Gastroesophageal sphincter (tissue), 4 donors: Measurements from ENCODE around the gene GXYLT2. TPM values are rescaled to one million over a fixed set of nuclear protein-coding genes. Genes with fewer than 3 reads are reported as not detected.
A peak's percentile ranks its signal among the peaks of the same experiment; 100 is the strongest.

Experiments used
- ATAC-seq: fragments of 150-250 bp; one replicate; pipeline ENCODE4 v1.9.1; 2016; ENCODE audit warnings: mild to moderate bottlenecking, moderate library complexity
- H3K27ac ChIP-seq, 4 donors: fragments of 200-600 bp; sonication (generic) in 3 of 4; 1 replicate in 3 of 4; 2 replicates in 1 of 4; pipeline ENCODE4 v1.5.1; 2016 to 2019
- H3K27me3 ChIP-seq: fragments of 200-600 bp; sonication (generic); one replicate; pipeline ENCODE4 v1.5.1; 2019
- H3K36me3 ChIP-seq, 2 donors: fragments of 200-600 bp; sonication (generic); one replicate each; pipeline ENCODE4 v1.5.1; 2019; ENCODE audit warnings: control low read depth in 1 of 2
- H3K4me1 ChIP-seq, 3 donors: fragments of 200-600 bp; sonication (generic); 1 replicate in 2 of 3; 2 replicates in 1 of 3; pipeline ENCODE4 v1.5.1; 2016 to 2019; ENCODE audit warnings: control low read depth in 2 of 3
- H3K4me3 ChIP-seq, 2 donors: fragments of 200-600 bp; sonication (generic); one replicate each; pipeline ENCODE4 v1.5.1; 2019; ENCODE audit warnings: mild to moderate bottlenecking in 1 of 2, moderate library complexity in 1 of 2
- H3K9me3 ChIP-seq, 3 donors: fragments of 200-600 bp; sonication (generic); one replicate each; pipeline ENCODE4 v1.5.1; 2017 to 2019; ENCODE audit warnings: control low read depth in 2 of 3
- EP300 ChIP-seq: sonication (generic); formaldehyde crosslinking; IDR thresholded peaks from one replicate; pipeline ENCODE4 v1.6.1; 2017; ENCODE audit warnings: antibody characterized with exemption, mild to moderate bottlenecking
- POLR2A ChIP-seq, 2 donors: fragments of 450-650 bp; IDR thresholded peaks; one replicate each; pipeline ENCODE4 v1.6.1; 2017; ENCODE audit warnings: antibody characterized with exemption in 2 of 2, mild to moderate bottlenecking in 2 of 2, moderate library complexity in 1 of 2
- POLR2AphosphoS5 ChIP-seq: sonication (generic); formaldehyde crosslinking; IDR thresholded peaks from one replicate; pipeline ENCODE4 v1.6.1; 2017; ENCODE audit warnings: antibody characterized with exemption
- WGBS, 2 donors: methylation state at CpG; one replicate each; pipeline ENCODE4 v1.1.5; 2018; ENCODE audit warnings: low coverage in 1 of 2; 5-methylcytosine and 5-hydroxymethylcytosine counted together
- total RNA-seq, 4 donors: library from RNA; depleted of rRNA; stranded (reverse); fragments of >200 nt; gene quantifications; one replicate each; pipeline ENCODE4 v1.1.0, GENCODE V29; 2016
- TF ChIP-seq, protein P1 (sequence below), 4 experiments: fragments of 200-600 bp in 2 of 4; fragments of 450-650 bp in 2 of 4; sonication (generic) in 1 of 4; IDR thresholded peaks; one replicate each; pipeline ENCODE4 v1.5.1; 2017 to 2019; ENCODE audit warnings: antibody characterized with exemption in 4 of 4, mild to moderate bottlenecking in 2 of 4, moderate library complexity in 2 of 4

Gene GXYLT2
- total RNA-seq, 4 donors from 2014 or later, result 6.1 to 7.9 (median 7.0) TPM

DNA sequence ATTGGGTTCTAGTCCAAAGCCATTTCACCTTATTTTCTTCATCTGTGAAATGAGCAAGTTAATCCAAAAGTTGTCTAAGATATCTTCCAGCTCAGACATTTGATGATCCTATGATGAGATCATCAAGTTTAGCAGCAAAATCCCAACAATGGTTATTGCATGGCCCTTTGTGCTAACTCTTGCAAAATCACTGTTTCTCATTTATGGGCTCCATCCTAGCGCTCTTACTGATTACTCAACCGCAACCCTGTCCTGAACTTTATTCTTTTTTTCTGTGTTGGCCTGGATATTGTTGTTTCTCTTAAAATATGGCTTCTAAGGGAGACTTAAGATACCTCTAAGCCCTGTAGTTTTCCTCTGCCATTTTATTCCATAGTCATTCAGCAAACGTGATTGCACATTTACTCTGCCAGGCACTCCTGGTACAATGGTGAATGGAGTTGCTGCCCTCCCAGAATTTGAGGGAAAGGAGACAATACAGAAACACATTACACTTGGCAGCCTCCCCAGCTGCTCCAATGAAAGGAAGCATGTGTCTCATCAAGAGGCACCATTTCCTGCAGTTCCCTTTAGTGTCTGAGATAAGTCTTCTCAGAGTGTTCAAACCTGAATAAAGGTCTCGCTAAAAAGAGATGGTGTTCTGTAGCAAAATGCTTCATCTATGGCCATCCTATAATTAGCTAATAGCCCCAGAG, 4.4 kb downstream of the GXYLT2 start:
- no peaks in the 10 kb centered on the region for H3K9me3 ChIP-seq
- WGBS, 2 donors, result 53 to 62% methylated on average over 4 of the region's 4 CpGs
- peak; percentile 73 for ATAC-seq
- H3K4me1 ChIP-seq, result peaks cover 0 to 49% (median 6%) of the 10 kb centered on the region in 3 donors
- H3K4me3 ChIP-seq, result no peak overlapping the region
- TF ChIP-seq POLR2AphosphoS5, result peak; percentile 43
- TF ChIP-seq EP300, result no peak
- H3K27ac ChIP-seq, result peak overlapping the region in 3 of 4 donors; percentile 44 to 82 (median 45)
- no peaks in the 10 kb centered on the region for H3K36me3 ChIP-seq
- H3K27me3 ChIP-seq, result no peaks in the 10 kb centered on the region

DNA sequence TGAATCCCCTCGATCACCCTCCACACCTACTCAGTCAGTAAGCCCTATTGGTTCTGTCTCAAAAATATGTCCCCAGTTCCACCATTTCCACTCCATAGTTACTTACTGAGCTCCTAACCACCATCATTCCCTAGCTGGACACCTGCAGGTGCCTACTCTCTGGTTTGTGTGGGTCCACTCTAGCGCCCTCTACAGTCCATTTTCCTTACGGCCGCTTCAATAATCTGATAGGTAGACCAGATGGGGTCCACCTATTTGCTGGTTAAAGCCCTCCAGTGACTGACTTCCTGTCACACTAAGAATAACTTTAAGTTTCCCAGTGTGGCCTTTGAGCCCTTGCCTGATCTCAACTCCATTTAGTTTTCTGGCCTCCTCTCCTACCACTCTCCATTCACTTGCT, 5.0 kb downstream of the GXYLT2 start:
- H3K4me1 ChIP-seq, result peaks cover 0 to 43% (median 6%) of the 10 kb centered on the region in 3 donors
- no peak overlapping the region for H3K4me3 ChIP-seq
- ATAC-seq, result no peak
- WGBS, 2 donors, result 75 to 88% methylated on average over 1 to 4 of the region's 4 CpGs
- no peaks in the 10 kb centered on the region for H3K9me3 ChIP-seq
- no peaks in the 10 kb centered on the region for H3K36me3 ChIP-seq
- H3K27ac ChIP-seq, result peak overlapping the region in 3 of 4 donors; percentile 44 to 82 (median 45)
- TF ChIP-seq POLR2AphosphoS5 (no peak), EP300 (no peak), POLR2A (IDR thresholded peaks at IDR 0.05) (no peak)
- TF ChIP-seq, protein P1, sequence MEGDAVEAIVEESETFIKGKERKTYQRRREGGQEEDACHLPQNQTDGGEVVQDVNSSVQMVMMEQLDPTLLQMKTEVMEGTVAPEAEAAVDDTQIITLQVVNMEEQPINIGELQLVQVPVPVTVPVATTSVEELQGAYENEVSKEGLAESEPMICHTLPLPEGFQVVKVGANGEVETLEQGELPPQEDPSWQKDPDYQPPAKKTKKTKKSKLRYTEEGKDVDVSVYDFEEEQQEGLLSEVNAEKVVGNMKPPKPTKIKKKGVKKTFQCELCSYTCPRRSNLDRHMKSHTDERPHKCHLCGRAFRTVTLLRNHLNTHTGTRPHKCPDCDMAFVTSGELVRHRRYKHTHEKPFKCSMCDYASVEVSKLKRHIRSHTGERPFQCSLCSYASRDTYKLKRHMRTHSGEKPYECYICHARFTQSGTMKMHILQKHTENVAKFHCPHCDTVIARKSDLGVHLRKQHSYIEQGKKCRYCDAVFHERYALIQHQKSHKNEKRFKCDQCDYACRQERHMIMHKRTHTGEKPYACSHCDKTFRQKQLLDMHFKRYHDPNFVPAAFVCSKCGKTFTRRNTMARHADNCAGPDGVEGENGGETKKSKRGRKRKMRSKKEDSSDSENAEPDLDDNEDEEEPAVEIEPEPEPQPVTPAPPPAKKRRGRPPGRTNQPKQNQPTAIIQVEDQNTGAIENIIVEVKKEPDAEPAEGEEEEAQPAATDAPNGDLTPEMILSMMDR (IDR thresholded peaks at IDR 0.05), result no peak
- H3K27me3 ChIP-seq, result no peaks in the 10 kb centered on the region

DNA sequence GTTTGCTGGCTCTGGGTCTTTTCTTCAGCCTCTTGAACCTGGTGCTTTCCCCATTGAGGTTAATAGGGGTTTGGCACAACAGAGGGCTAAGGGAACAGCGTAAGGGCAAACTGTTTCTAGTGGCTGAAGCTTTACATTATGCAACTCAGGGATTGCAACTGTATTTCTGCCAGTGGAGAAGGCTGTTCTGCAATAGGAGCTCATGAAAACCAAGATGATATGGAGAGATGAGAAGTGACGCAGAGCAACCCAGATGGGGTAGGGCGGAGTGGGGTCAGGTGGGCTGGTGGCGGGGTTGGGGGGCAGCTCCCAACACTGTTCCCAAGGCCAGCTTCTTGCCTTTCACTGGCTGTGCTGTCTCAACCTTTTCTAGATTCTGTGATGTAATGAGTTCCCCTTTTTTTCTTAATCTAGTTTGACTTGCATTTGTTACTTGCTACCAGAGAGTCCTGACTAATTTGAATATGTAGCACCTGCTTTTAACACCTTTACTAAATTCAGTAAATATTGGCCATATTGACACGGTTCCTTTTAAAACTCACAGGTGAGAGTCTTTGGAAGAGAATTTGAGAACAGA, 7.2 kb downstream of the GXYLT2 start:
- TF ChIP-seq, protein P1 (IDR thresholded peaks at IDR 0.05), result no peak
- TF ChIP-seq POLR2AphosphoS5 (no peak), POLR2A (IDR thresholded peaks at IDR 0.05) (no peak), EP300 (no peak)
- Histone ChIP-seq H3K9me3 (no peaks in the 10 kb centered on the region), H3K36me3 (no peaks in the 10 kb centered on the region), H3K4me1 (peaks cover 0 to 29% (median 6%) of the 10 kb centered on the region in 3 donors), H3K27ac (no peak overlapping the region), H3K27me3 (no peaks in the 10 kb centered on the region), H3K4me3 (no peak overlapping the region)
- WGBS, 2 donors, result 91 to 92% methylated on average over 4 of the region's 5 CpGs
- ATAC-seq, result no peak

DNA sequence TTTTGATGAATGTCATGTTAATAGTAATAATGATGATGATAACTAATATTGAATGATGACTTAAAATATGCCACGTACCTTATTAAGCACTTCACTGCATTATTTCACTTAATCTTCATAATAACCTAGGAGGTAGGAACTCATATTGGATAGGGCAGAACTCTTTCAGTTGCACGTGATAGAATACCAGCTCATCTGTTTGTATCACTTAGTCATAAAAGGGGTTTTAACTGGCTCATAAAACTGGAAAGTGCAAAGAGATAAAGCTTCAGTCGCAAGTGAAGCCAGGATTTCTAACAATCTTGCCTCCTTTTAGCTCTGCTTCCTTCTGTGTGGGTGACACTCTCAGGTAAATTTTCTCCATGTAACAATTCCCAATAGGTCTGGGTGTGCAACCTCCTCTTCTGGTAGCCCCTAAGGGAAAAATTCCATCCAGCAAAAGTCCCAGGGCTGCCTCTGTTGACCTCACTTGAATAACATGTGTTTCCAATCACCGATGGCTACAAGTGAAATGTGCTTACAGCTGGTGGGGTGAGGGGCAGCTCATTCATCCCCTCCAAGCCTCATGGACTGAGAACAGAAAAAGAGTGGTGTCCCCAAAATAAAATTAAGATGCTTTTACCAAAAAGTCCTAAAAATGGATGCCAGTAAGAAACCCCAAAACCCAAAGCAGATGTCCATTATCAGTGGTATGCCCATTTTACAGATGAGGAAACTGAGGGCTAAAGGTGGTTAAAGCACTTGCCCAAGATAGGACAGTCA, 9.3 kb downstream of the GXYLT2 start:
- H3K27ac ChIP-seq, result no peak overlapping the region
- WGBS, 2 donors, result 69 to 71% methylated on average over 3 to 4 of the region's 4 CpGs
- H3K4me3 ChIP-seq, result no peak overlapping the region
- no peak for ATAC-seq
- peaks cover 0 to 11% (median 0%) of the 10 kb centered on the region in 3 donors for H3K4me1 ChIP-seq
- TF ChIP-seq, protein P1 (IDR thresholded peaks at IDR 0.05), result no peak
- no peak for TF ChIP-seq EP300
- TF ChIP-seq POLR2A (IDR thresholded peaks at IDR 0.05), result no peak
- no peak for TF ChIP-seq POLR2AphosphoS5
- no peaks in the 10 kb centered on the region for H3K27me3 ChIP-seq
- H3K9me3 ChIP-seq, result no peaks in the 10 kb centered on the region
- H3K36me3 ChIP-seq, result no peaks in the 10 kb centered on the region

DNA sequence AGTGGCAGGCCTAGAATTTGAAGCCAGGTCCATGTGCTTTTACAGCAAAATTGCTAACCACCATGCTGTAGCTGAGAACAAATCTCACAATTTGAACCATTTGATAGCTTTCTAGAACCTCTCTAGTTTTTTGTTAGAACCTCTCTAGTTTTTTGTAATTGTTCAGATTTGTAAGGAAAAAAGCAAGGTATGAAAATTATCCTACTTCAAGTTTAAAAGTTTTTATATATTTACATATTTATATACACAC, 9.8 kb downstream of the GXYLT2 start:
- peaks cover 0 to 6% (median 0%) of the 10 kb centered on the region in 3 donors for H3K4me1 ChIP-seq
- no peaks in the 10 kb centered on the region for H3K27me3 ChIP-seq
- no peak overlapping the region for H3K27ac ChIP-seq
- no peaks in the 10 kb centered on the region for H3K36me3 ChIP-seq
- TF ChIP-seq POLR2A (IDR thresholded peaks at IDR 0.05) (no peak), EP300 (no peak), POLR2AphosphoS5 (no peak)
- TF ChIP-seq, protein P1 (IDR thresholded peaks at IDR 0.05), result no peak
- H3K4me3 ChIP-seq, result no peak overlapping the region
- no peaks in the 10 kb centered on the region for H3K9me3 ChIP-seq
- no peak for ATAC-seq
